Heart left ventricle (tissue), 16 donors: ENCODE data around the gene NTN4. TPM values are rescaled to one million over a fixed set of nuclear protein-coding genes. Genes with fewer than 3 reads are reported as not detected.

Source experiments
- ATAC-seq, 4 donors: fragments of 200-7000 bp; cut with Tn5 transposase; one replicate each; pipeline ENCODE4 v1.9.1; 2020 to 2022; ENCODE audit warnings: moderate library complexity in 4 of 4, mild to moderate bottlenecking in 3 of 4, moderate number of reproducible peaks in 1 of 4
- DNase-seq, 5 donors: peaks; one replicate each; pipeline ENCODE4 v3.0.0-alpha.2; 2020
- H3K27ac ChIP-seq, 12 donors: fragments of 200-600 bp; sonication (generic) in 4 of 12; one replicate each; pipeline versions ENCODE4 v1.5.0 to v1.8.0; 2016 to 2022; ENCODE audit warnings: mild to moderate bottlenecking in 2 of 12
- H3K27me3 ChIP-seq, 9 donors: fragments of 200-600 bp; sonication (generic) in 2 of 9; one replicate each; pipeline versions ENCODE4 v1.5.1 to v1.8.0; 2016 to 2022; ENCODE audit warnings: mild to moderate bottlenecking in 3 of 9
- H3K36me3 ChIP-seq, 9 donors: fragments of 200-600 bp; sonication (generic) in 2 of 9; one replicate each; pipeline versions ENCODE4 v1.5.0 to v1.8.0; 2018 to 2022; ENCODE audit warnings: mild to moderate bottlenecking in 2 of 9
- H3K4me1 ChIP-seq, 12 donors: fragments of 200-600 bp; sonication (generic) in 4 of 12; one replicate each; pipeline versions ENCODE4 v1.5.0 to v1.8.0; 2016 to 2022; ENCODE audit warnings: mild to moderate bottlenecking in 3 of 12
- H3K4me3 ChIP-seq, 12 donors: fragments of 200-600 bp; sonication (generic) in 4 of 12; one replicate each; pipeline versions ENCODE4 v1.5.0 to v1.8.0; 2017 to 2022; ENCODE audit warnings: mild to moderate bottlenecking in 9 of 12, moderate library complexity in 4 of 12
- H3K9me3 ChIP-seq, 12 donors: fragments of 200-600 bp; sonication (generic) in 4 of 12; one replicate each; pipeline versions ENCODE4 v1.5.0 to v1.8.0; 2016 to 2022; ENCODE audit warnings: mild to moderate bottlenecking in 1 of 12
- POLR2A ChIP-seq, 2 donors: fragments of 450-650 bp; IDR thresholded peaks; one replicate each; pipeline ENCODE4 v1.6.1; 2017; ENCODE audit warnings: antibody characterized with exemption in 2 of 2, mild to moderate bottlenecking in 2 of 2, moderate library complexity in 2 of 2
- whole genome bisulfite sequencing, 4 donors: extraction: QIAGEN DNeasy Blood & Tissue Kit in 2 of 4; methylation state at CpG; one replicate each; pipeline versions ENCODE4 v1.1.5 to v1.1.7; 2013 to 2018; 5-methylcytosine and 5-hydroxymethylcytosine counted together
- intact Hi-C, 10 donors: fragments of 100-400 bp; cut with DNase I; formaldehyde crosslinking; loops; one replicate each; pipeline versions ENCODE4 v1.11.1 to v1.14.2; 2022
- polyA plus RNA-seq, 2 donors: library from polyadenylated mRNA; stranded (reverse); fragments of 200-250 nt; gene quantifications; one replicate each; pipeline ENCODE4 v1.2.3, GENCODE V29; 2013
- total RNA-seq, 9 donors: library from RNA; depleted of rRNA in 2 of 9; stranded (reverse); fragments of >200 nt in 2 of 9; fragmentation: NEBNext Ultra II Directional in 3 of 9; extraction: Animal tissue kit (Norgen Biotek cat#: 25700) in 3 of 9; gene quantifications; one replicate each; pipeline versions ENCODE4 v1.1.0 to v1.2.4, GENCODE V29; 2016 to 2023
- TF ChIP-seq, protein P1 (sequence below), 12 donors: fragments of 200-600 bp; sonication (generic) in 4 of 12; IDR thresholded peaks; one replicate each; pipeline versions ENCODE4 v1.5.0 to v1.8.0; 2018 to 2022; ENCODE audit warnings: antibody characterized with exemption in 12 of 12, mild to moderate bottlenecking in 5 of 12
- donor health status: ischemic (EF 13 %, LVEDD 7.1; RV severe dilation, severe dysfunction).
- donor health status: healthy with polysubstance abuse.
- donor health status: DM: no; HTN: yes; CAD: no.
- donor health status: DM: no; HTN: no; CAD: no.
- donor health status: ischemic (EF 25% LVEDD 6.9; RV normal size, moderate dysfunction).
- donor health status: ischemic (EF 25% LVEDD 5.7; RV mildly dilated, moderate dysfunction).
- donor health status: healthy.
- donor health status: DM: yes; HTN: yes; CAD: no.
- donor health status: ischemic (EF 35%, LVEDD 5.7; RV mildly dilated, moderate dysfunction).
- donor health status: nonischemic (EF 11% LVEDD 7.7; RV severe dilation, severe dysfunction).
- donor health status: DM: yes; HTN: yes; CAD: no.
- donor health status: PGD.
- donor health status: ischemic (EF 29% LVEDD 5.4; RV normal size, mild dysfunction).
- donor health status: nonischemic (EF 23%, LVEDD 6.1; RV moderate dilation, normal function).

Gene NTN4
- total and polyA plus RNA-seq, 11 donors = 23.9 to 116 (median 68.0) TPM

DNA sequence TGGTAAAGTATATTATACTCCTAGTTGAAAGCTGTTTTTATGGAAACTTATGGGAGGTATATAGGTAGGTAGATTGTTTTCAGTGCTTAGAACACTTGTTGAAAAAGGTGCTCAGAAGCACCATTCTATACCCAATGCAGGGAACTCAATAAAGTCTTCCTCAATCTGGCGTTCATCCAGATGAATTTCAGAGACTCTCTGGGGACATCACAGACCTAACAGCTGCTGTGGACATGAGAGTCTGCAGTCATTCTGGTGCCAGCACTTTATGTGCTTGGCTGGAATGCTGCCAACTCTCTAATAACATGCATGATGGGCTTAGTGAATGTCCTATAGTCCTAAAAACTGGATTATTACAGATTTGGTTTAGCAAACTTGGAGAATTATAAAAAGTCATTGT, 115.9 kb downstream of the NTN4 start:
- Histone ChIP-seq H3K9me3 (peaks cover 0 to 7% (median 0%) of the 10 kb centered on the region in 12 donors), H3K27ac (peak overlapping the region in 3 of 12 donors; percentile 1 to 39 (median 36)), H3K4me3 (no peak overlapping the region), H3K4me1 (peaks cover 0 to 24% (median 14%) of the 10 kb centered on the region in 12 donors), H3K27me3 (no peaks in the 10 kb centered on the region), H3K36me3 (peaks cover 0 to 40% (median 6%) of the 10 kb centered on the region in 9 donors)
- DNase-seq = peak in 2 of 5 donors; percentile 38 to 42
- WGBS, 4 donors = 3 to 17% (median 6%) methylated on average over 1 of the region's 1 CpG
- ATAC-seq = peak; percentile 24 to 66 (median 50)
- intact Hi-C loops = no loop called here
- TF ChIP-seq, protein P1, sequence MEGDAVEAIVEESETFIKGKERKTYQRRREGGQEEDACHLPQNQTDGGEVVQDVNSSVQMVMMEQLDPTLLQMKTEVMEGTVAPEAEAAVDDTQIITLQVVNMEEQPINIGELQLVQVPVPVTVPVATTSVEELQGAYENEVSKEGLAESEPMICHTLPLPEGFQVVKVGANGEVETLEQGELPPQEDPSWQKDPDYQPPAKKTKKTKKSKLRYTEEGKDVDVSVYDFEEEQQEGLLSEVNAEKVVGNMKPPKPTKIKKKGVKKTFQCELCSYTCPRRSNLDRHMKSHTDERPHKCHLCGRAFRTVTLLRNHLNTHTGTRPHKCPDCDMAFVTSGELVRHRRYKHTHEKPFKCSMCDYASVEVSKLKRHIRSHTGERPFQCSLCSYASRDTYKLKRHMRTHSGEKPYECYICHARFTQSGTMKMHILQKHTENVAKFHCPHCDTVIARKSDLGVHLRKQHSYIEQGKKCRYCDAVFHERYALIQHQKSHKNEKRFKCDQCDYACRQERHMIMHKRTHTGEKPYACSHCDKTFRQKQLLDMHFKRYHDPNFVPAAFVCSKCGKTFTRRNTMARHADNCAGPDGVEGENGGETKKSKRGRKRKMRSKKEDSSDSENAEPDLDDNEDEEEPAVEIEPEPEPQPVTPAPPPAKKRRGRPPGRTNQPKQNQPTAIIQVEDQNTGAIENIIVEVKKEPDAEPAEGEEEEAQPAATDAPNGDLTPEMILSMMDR (IDR thresholded peaks at IDR 0.05) = no peak
- no peak for TF ChIP-seq POLR2A (IDR thresholded peaks at IDR 0.05)

DNA sequence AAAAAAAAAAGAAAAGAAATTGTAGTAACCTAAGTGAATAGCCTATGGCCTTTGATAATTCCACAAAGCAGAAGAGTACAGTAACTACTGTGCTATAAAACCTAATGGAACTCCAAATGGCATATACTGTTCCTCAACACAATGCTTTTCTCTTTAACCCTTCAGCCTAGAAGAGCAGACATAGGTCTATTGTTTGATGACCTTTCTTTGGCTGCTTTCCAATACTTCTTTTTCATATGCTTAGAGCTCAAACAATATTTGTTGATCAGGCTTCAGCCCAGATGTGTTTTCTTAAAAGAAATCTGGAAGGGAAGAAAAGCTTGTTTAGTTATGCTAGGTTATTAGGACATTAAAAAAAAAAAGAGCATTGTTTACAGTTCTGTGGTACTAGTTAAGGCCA, 116.4 kb downstream of the NTN4 start:
- Histone ChIP-seq H3K27me3 (no peaks in the 10 kb centered on the region), H3K4me3 (no peak overlapping the region), H3K4me1 (peaks cover 0 to 24% (median 14%) of the 10 kb centered on the region in 12 donors), H3K36me3 (peaks cover 0 to 40% (median 10%) of the 10 kb centered on the region in 9 donors), H3K9me3 (peaks cover 0 to 7% (median 0%) of the 10 kb centered on the region in 12 donors), H3K27ac (peak overlapping the region in 4 of 12 donors; percentile 1 to 39 (median 20))
- DNase-seq (no peak), ATAC-seq (peak in 2 of 4 donors; percentile 18 to 26)
- TF ChIP-seq, protein P1 (IDR thresholded peaks at IDR 0.05) = no peak
- no peak for TF ChIP-seq POLR2A (IDR thresholded peaks at IDR 0.05)
- intact Hi-C loops = no loop called here

DNA sequence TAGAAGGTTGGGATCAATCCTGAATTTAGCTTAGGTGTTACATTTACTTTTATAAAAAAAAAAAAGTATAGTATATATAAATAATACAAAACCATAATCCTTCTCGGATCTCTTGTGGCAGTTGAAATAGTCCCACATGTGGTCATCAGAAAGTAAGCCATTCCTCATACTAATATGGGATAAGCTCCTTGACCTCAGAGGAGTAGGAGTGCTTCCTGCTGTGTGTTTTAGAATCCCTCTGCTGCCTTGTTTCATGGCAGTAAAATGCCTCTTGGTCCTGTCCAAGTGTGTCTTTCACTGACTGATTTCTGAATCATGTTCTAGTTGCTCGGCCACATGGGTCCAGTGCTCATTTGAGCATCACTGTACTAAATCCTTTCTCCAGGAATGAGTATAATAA, 117.0 kb downstream of the NTN4 start:
- peak overlapping the region in 1 of 12 donors; percentile 36 for H3K27ac ChIP-seq
- peaks cover 0 to 24% (median 14%) of the 10 kb centered on the region in 12 donors for H3K4me1 ChIP-seq
- no peak overlapping the region for H3K4me3 ChIP-seq
- intact Hi-C loops = no loop called here
- no peaks in the 10 kb centered on the region for H3K27me3 ChIP-seq
- H3K9me3 ChIP-seq = peaks cover 0 to 5% (median 0%) of the 10 kb centered on the region in 12 donors
- 78 to 88% (median 80%) methylated on average over 2 of the region's 2 CpGs for WGBS, 4 donors
- DNase-seq = no peak
- peaks cover 0 to 39% (median 10%) of the 10 kb centered on the region in 9 donors for H3K36me3 ChIP-seq
- ATAC-seq = no peak
- TF ChIP-seq, protein P1 (IDR thresholded peaks at IDR 0.05) = no peak
- TF ChIP-seq POLR2A (IDR thresholded peaks at IDR 0.05) = no peak

DNA sequence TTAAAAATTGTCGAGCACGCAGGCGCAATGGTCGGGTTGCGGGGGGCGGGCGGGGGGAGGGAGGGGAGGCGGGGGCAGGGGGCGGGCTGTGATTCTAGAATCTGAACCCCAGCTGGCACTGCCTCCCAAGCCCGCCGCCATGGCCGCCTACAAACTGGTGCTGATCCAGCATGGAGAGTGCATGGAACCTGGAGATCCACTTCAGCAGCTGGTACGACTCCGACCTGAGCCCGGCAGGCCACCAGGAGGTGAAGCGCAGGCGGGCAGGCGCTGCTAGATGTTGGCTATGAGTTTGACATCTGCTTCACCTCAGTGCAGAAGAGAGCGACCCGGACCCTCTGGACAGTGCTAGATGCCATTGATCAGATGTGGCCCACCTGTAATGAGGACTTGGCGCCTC, 118.4 kb downstream of the NTN4 start:
- WGBS, 4 donors = 94 to 98% (median 96%) methylated on average over 17 to 21 of the region's 21 CpGs
- no peak for ATAC-seq
- Histone ChIP-seq H3K36me3 (peaks cover 0 to 43% (median 12%) of the 10 kb centered on the region in 9 donors), H3K27ac (no peak overlapping the region), H3K9me3 (no peaks in the 10 kb centered on the region), H3K27me3 (no peaks in the 10 kb centered on the region), H3K4me3 (no peak overlapping the region), H3K4me1 (peaks cover 0 to 24% (median 14%) of the 10 kb centered on the region in 12 donors)
- no peak for TF ChIP-seq POLR2A (IDR thresholded peaks at IDR 0.05)
- TF ChIP-seq, protein P1 (IDR thresholded peaks at IDR 0.05) = no peak
- no peak for DNase-seq
- intact Hi-C loops = no loop called here
